GM23338 (cell line): ENCODE results near the gene PCBP3. TPM values are rescaled to one million over a fixed set of nuclear protein-coding genes. Genes with fewer than 3 reads are reported as not detected.

Experiments
- ATAC-seq: fragments of 200-7000 bp; cut with Tn5 transposase; 3 replicates; pipeline ENCODE4 v1.9.1; 2020
- DNase-seq: peaks from one replicate; pipeline ENCODE4 v3.0.0-alpha.2; 2015; ENCODE audit warnings: low spot score
- H2AFZ ChIP-seq: fragments of 200-600 bp; sonication (generic); 2 replicates; pipeline ENCODE4 v1.8.0; 2016; ENCODE audit warnings: antibody characterized with exemption, mild to moderate bottlenecking, moderate library complexity
- H3F3A ChIP-seq: fragments of 200-600 bp; sonication (generic); replicated peaks from 2 replicates; pipeline ENCODE4 v1.8.0; 2017; ENCODE audit warnings: antibody characterized with exemption, mixed run types, low read depth
- H3K27ac ChIP-seq: fragments of 200-600 bp; sonication (generic); 2 replicates; pipeline ENCODE4 v1.6.1; 2016; ENCODE audit warnings: low read depth
- H3K27me3 ChIP-seq: fragments of 200-600 bp; sonication (generic); 2 replicates; pipeline ENCODE4 v1.8.0; 2016; ENCODE audit warnings: mild to moderate bottlenecking, mixed run types, moderate library complexity; ENCODE audit not compliant: insufficient read depth
- H3K36me3 ChIP-seq: fragments of 200-600 bp; sonication (generic); 2 replicates; pipeline ENCODE4 v1.8.0; 2016; ENCODE audit warnings: mild to moderate bottlenecking; ENCODE audit not compliant: insufficient read depth
- H3K4me1 ChIP-seq: fragments of 200-600 bp; sonication (generic); 2 replicates; pipeline ENCODE4 v1.8.0; 2016; ENCODE audit warnings: mild to moderate bottlenecking, moderate library complexity; ENCODE audit not compliant: insufficient read depth
- H3K4me2 ChIP-seq: fragments of 200-600 bp; sonication (generic); 2 replicates; pipeline ENCODE4 v1.7.1; 2017; ENCODE audit warnings: mixed run types
- H3K4me3 ChIP-seq: fragments of 200-600 bp; sonication (generic); 2 replicates; pipeline ENCODE4 v1.6.1; 2016; ENCODE audit warnings: mixed run types
- H3K79me2 ChIP-seq: fragments of 200-600 bp; sonication (generic); replicated peaks from 2 replicates; pipeline ENCODE4 v1.8.0; 2017; ENCODE audit warnings: mild to moderate bottlenecking; ENCODE audit not compliant: insufficient read depth
- H3K9me2 ChIP-seq: fragments of 200-600 bp; sonication (generic); 2 replicates; pipeline ENCODE4 v1.8.0; 2017; ENCODE audit not compliant: insufficient read depth
- H4K20me1 ChIP-seq: fragments of 200-600 bp; sonication (generic); replicated peaks from 2 replicates; pipeline ENCODE4 v1.8.0; 2017; ENCODE audit warnings: mild to moderate bottlenecking; ENCODE audit not compliant: insufficient read depth
- H3K27ac Mint-ChIP-seq: 2 replicates; pipeline ENCODE4 v1.8.0; 2020; ENCODE audit warnings: inconsistent platforms, mild to moderate bottlenecking, moderate library complexity, mixed read lengths
- H3K27me3 Mint-ChIP-seq: 3 replicates; pipeline ENCODE4 v1.8.0; 2022; ENCODE audit warnings: low read depth, mild to moderate bottlenecking, moderate library complexity, mixed read lengths, inconsistent platforms; ENCODE audit not compliant: insufficient read depth, poor library complexity
- H3K36me3 Mint-ChIP-seq: 3 replicates; pipeline ENCODE4 v1.8.0; 2021; ENCODE audit warnings: low read depth, mild to moderate bottlenecking, inconsistent platforms, moderate library complexity, mixed read lengths
- H3K4me1 Mint-ChIP-seq: 3 replicates; pipeline ENCODE4 v1.8.0; 2020; ENCODE audit warnings: mild to moderate bottlenecking, inconsistent platforms, mixed read lengths
- H3K4me3 Mint-ChIP-seq: 3 replicates; pipeline ENCODE4 v1.8.0; 2021; ENCODE audit warnings: moderate library complexity, mild to moderate bottlenecking, inconsistent platforms, mixed read lengths
- H3K9me3 Mint-ChIP-seq: 3 replicates; pipeline ENCODE4 v1.8.0; 2020; ENCODE audit warnings: moderate library complexity, mild to moderate bottlenecking, inconsistent platforms, mixed read lengths
- CTCF ChIP-seq, 2 experiments: fragments of 200-600 bp in 1 of 2; sonication (generic) in 1 of 2; conservative IDR thresholded peaks; 2 replicates each; pipeline versions ENCODE4 v1.5.1 to v1.6.1; 2016 to 2017; ENCODE audit warnings: antibody characterized with exemption in 2 of 2, low read depth in 2 of 2, mild to moderate bottlenecking in 2 of 2, moderate library complexity in 1 of 2
- ETS1 ChIP-seq: IDR thresholded peaks from 2 replicates; pipeline ENCODE4 v1.6.1; 2016; ENCODE audit warnings: antibody characterized with exemption
- REST ChIP-seq: IDR thresholded peaks from one replicate; pipeline ENCODE4 v1.6.1; 2018; ENCODE audit warnings: antibody characterized with exemption; ENCODE audit not compliant: unreplicated experiment
- ZNF331 ChIP-seq: fragments of 250-450 bp; sonication (Bioruptor Pico); IDR thresholded peaks from 2 replicates; pipeline ENCODE4 v1.5.0; 2020; ENCODE audit warnings: low read depth, mild to moderate bottlenecking, moderate library complexity
- ZNF462 ChIP-seq: fragments of 250-450 bp; sonication (Bioruptor Pico); IDR thresholded peaks from 2 replicates; pipeline ENCODE4 v1.5.0; 2020; ENCODE audit warnings: mild to moderate bottlenecking, moderate library complexity
- polyA plus RNA-seq: library from polyadenylated mRNA; unstranded; fragments of >200 nt; fragmentation: Nextera tagmentation; extraction: Ambion mirVana; gene quantifications from 2 replicates; pipeline ENCODE4 v1.2.1, GENCODE V29; 2016
- total RNA-seq: library from RNA; depleted of rRNA; stranded (reverse); fragments of >200 nt; shearing (Covaris generic); gene quantifications from 2 replicates; pipeline ENCODE4 v1.2.3, GENCODE V29; 2014

The PCBP3 gene
- total and polyA plus RNA-seq, 2 experiments from 2014 or later: 7.1 to 9.1 TPM

- no peaks in the 10 kb centered on the region for H3F3A ChIP-seq
- H2AFZ ChIP-seq: no peak overlapping the region
- no peak overlapping the region for H3K27ac Mint-ChIP-seq
- H3K4me1 ChIP-seq: no peaks in the 10 kb centered on the region
- no peak overlapping the region for H3K4me2 ChIP-seq
- peaks cover 4% of the 10 kb centered on the region; the same call in 1 of the 2 replicates for H3K36me3 ChIP-seq
- H3K4me1 Mint-ChIP-seq: no peaks in the 10 kb centered on the region
- H3K27me3 ChIP-seq: no peaks in the 10 kb centered on the region
- H3K4me3 ChIP-seq: no peak overlapping the region
- H3K79me2 ChIP-seq: no peaks in the 10 kb centered on the region
- peaks cover 83% of the 10 kb centered on the region for H3K9me3 Mint-ChIP-seq
- peaks cover 51% of the 10 kb centered on the region for H3K36me3 Mint-ChIP-seq
- TF ChIP-seq ETS1 (no peak), ZNF331 (no peak), ZNF462 (CRISPR knock-in tag) (no peak), CTCF (conservative IDR thresholded peaks at IDR 0.05; ENCODE audit: low read depth in 2 of 2) (no peak), REST (no peak)
- H4K20me1 ChIP-seq: no peaks in the 10 kb centered on the region
- DNase-seq (no peak), ATAC-seq (no peak)
- 0 out of 2 replicates have a peak, but pooled peaks cover 5% of the 10 kb centered on the region for H3K9me2 ChIP-seq
- no peak overlapping the region for H3K27ac ChIP-seq
- peaks cover 10% of the 10 kb centered on the region for H3K27me3 Mint-ChIP-seq
- no peak overlapping the region for H3K4me3 Mint-ChIP-seq
Measured at GRCh38 chr21:45963232-45963570, 319.7 kb downstream of the PCBP3 start.
